ENCODE measurements around the gene CCDC182.

- TF ChIP-seq POLR2AphosphoS5 (IDR thresholded peaks at IDR 0.05) (no peak), CTCF (IDR thresholded peaks at IDR 0.05) (no peak)
These were observed 12.0 kb downstream of the CCDC182 start for GRCh38 chr17:57733085-57733484.
